Measurements from ENCODE around the gene ETS1.
A peak's percentile ranks its signal among the peaks of the same experiment; 100 is the strongest.

Gene ETS1

DNA sequence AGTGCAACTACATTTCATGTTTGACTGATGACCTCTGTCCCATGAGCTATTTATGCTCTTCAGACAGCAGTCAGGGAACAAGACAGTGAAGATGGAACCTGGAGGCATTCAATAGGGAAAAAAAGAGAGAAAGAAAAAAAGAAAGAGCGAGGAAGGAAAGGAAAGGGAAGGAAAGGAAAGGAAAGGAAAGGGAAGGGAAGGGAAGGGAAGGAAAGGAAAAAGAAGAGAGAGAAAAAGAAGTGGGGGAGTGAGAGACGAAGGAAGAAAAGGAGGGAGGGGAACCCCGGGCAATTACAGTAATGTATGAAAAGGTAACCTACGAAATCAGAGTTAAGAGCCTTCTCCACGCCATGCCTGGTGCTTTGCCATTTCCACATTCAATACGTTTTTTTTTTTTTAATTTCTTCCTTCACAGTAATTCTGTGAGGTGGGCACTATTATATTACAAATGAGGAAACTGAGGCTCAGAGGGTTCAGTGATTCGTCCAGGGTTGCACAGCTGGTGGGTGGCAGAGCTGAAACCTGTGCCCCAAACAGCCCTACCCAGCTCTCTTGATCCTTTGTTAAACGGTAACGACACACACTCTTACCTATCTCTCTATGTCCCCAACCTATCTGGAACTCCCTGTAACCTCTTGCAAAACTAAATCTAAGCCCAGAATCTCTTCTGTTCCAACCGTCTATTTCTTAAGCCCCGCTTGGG lies 39.3 kb downstream of the ETS1 start:
- Histone ChIP-seq H3K9ac (ENCODE audit: low read length) (peak overlapping the region; percentile 66), H3K4me3 (ENCODE audit: low read depth, low read length, poor library complexity, severe bottlenecking) (peak overlapping the region; percentile 52), H2AFZ (ENCODE audit: low read length) (peak overlapping the region; percentile 81)

DNA sequence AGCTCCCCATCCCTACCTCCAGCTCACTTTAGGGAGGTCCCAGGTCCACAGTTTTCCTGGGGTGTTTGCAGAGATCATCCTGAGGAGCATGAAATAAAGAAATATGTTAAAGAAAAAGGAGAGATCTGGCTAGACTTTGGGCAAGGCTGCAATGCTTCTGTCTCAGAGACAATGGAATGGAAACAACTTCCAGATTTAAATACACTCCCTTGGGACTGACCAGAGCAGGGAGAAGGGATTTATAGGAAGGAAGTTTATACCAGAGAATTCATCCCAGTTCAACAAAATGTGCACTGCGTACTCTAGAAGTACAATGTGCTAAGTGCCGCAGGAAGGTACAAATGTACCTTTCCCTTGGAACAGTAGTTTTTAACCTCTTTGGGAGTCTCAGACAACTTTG lies 40.4 kb downstream of the ETS1 start:
- no peak overlapping the region for H3K9ac ChIP-seq (ENCODE audit: low read length)
- no peak overlapping the region for H3K4me3 ChIP-seq (ENCODE audit: low read depth, low read length, poor library complexity, severe bottlenecking)
- peaks cover 4% of the 10 kb centered on the region; the same call in 1 of the 2 replicates for H3F3A ChIP-seq (ENCODE audit: insufficient read depth, low read length)
- no peaks in the 10 kb centered on the region for H3K36me3 ChIP-seq (ENCODE audit: insufficient read depth, low read length)
- no peaks in the 10 kb centered on the region for H3K9me2 ChIP-seq (ENCODE audit: low read depth, low read length)
- H4K20me1 ChIP-seq (ENCODE audit: insufficient read depth, low read length): no peaks in the 10 kb centered on the region
- no peaks in the 10 kb centered on the region for H3K79me2 ChIP-seq (ENCODE audit: insufficient read depth, low read length)
- H3K9me3 ChIP-seq (ENCODE audit: low read length): no peaks in the 10 kb centered on the region
- H3K27ac ChIP-seq (ENCODE audit: low read depth, low read length, poor library complexity, severe bottlenecking): no peak overlapping the region
- TF ChIP-seq, protein P1, sequence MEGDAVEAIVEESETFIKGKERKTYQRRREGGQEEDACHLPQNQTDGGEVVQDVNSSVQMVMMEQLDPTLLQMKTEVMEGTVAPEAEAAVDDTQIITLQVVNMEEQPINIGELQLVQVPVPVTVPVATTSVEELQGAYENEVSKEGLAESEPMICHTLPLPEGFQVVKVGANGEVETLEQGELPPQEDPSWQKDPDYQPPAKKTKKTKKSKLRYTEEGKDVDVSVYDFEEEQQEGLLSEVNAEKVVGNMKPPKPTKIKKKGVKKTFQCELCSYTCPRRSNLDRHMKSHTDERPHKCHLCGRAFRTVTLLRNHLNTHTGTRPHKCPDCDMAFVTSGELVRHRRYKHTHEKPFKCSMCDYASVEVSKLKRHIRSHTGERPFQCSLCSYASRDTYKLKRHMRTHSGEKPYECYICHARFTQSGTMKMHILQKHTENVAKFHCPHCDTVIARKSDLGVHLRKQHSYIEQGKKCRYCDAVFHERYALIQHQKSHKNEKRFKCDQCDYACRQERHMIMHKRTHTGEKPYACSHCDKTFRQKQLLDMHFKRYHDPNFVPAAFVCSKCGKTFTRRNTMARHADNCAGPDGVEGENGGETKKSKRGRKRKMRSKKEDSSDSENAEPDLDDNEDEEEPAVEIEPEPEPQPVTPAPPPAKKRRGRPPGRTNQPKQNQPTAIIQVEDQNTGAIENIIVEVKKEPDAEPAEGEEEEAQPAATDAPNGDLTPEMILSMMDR (IDR thresholded peaks at IDR 0.05; ENCODE audit: low read length): no peak
- no peak for TF ChIP-seq EZH2 (IDR thresholded peaks at IDR 0.05; ENCODE audit: borderline replicate concordance, low read length)
- no peak overlapping the region for H3K4me2 ChIP-seq (ENCODE audit: low read length)
- H2AFZ ChIP-seq (ENCODE audit: low read length): no peak overlapping the region
- peaks cover 56% of the 10 kb centered on the region for H3K4me1 ChIP-seq (ENCODE audit: insufficient read depth, low read length, severe bottlenecking)
- no peaks in the 10 kb centered on the region for H3K27me3 ChIP-seq (ENCODE audit: insufficient read depth, low read length)

More for the DNA sequence above, 39.3 kb downstream of the ETS1 start:
- peak overlapping the region; percentile 68 for H3K4me2 ChIP-seq (ENCODE audit: low read length)
- no peaks in the 10 kb centered on the region for H3K9me2 ChIP-seq (ENCODE audit: low read depth, low read length)
- peaks cover 68% of the 10 kb centered on the region for H3K4me1 ChIP-seq (ENCODE audit: insufficient read depth, low read length, severe bottlenecking)
- peaks cover 8% of the 10 kb centered on the region; the same call in 1 of the 2 replicates for H3F3A ChIP-seq (ENCODE audit: insufficient read depth, low read length)
- no peaks in the 10 kb centered on the region for H4K20me1 ChIP-seq (ENCODE audit: insufficient read depth, low read length)
- TF ChIP-seq EZH2 (IDR thresholded peaks at IDR 0.05; ENCODE audit: borderline replicate concordance, low read length): no peak
- TF ChIP-seq, protein P1 (IDR thresholded peaks at IDR 0.05; ENCODE audit: low read length): no peak
- peak overlapping the region; percentile 98 for H3K27ac ChIP-seq (ENCODE audit: low read depth, low read length, poor library complexity, severe bottlenecking)
- no peaks in the 10 kb centered on the region for H3K27me3 ChIP-seq (ENCODE audit: insufficient read depth, low read length)
- no peaks in the 10 kb centered on the region for H3K36me3 ChIP-seq (ENCODE audit: insufficient read depth, low read length)
- H3K9me3 ChIP-seq (ENCODE audit: low read length): no peaks in the 10 kb centered on the region
- H3K79me2 ChIP-seq (ENCODE audit: insufficient read depth, low read length): no peaks in the 10 kb centered on the region

DNA sequence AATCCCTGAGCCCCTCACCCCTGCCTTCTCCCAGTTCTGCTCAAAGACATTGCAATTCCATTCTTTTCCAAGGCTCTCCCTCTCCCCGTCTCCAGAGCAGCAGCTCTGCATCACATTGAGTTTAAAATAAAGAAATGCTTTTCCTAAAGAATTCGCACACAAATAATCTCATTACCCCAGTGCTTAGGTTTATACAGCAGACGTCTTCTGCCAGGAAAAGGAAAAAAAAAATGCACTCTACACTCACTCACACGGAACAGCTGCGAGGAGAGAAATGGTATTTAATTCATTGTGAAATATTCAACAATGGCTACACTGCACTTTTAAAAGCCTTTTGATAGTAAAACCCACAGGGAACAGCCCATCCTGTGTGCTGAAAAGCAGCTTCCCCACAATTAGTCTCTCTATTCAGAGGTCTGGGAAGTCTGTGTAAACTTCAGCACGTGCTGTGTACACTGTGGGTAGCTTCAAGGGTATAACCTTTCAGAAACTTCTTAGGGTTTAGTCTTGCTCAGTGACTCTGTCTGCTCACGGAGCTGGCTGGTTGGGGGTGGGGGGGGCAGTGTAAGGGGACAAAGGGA lies 42.8 kb downstream of the ETS1 start:
- H3K27ac ChIP-seq (ENCODE audit: low read depth, low read length, poor library complexity, severe bottlenecking): peak overlapping the region; percentile 31
- H3K9me2 ChIP-seq (ENCODE audit: low read depth, low read length): no peaks in the 10 kb centered on the region
- H3K4me1 ChIP-seq (ENCODE audit: insufficient read depth, low read length, severe bottlenecking): peaks cover 32% of the 10 kb centered on the region
- peak overlapping the region; percentile 44; the same call in 1 of the 2 replicates for H3K4me2 ChIP-seq (ENCODE audit: low read length)
- H3K79me2 ChIP-seq (ENCODE audit: insufficient read depth, low read length): no peaks in the 10 kb centered on the region
- H2AFZ ChIP-seq (ENCODE audit: low read length): no peak overlapping the region; the same call in 1 of the 2 replicates
- no peak overlapping the region; the same call in 1 of the 2 replicates for H3K9ac ChIP-seq (ENCODE audit: low read length)
- H4K20me1 ChIP-seq (ENCODE audit: insufficient read depth, low read length): no peaks in the 10 kb centered on the region
- no peak overlapping the region for H3K4me3 ChIP-seq (ENCODE audit: low read depth, low read length, poor library complexity, severe bottlenecking)
- no peak for TF ChIP-seq EZH2 (IDR thresholded peaks at IDR 0.05; ENCODE audit: borderline replicate concordance, low read length)
- TF ChIP-seq, protein P1 (IDR thresholded peaks at IDR 0.05; ENCODE audit: low read length): no peak
- no peaks in the 10 kb centered on the region for H3K27me3 ChIP-seq (ENCODE audit: insufficient read depth, low read length)
- no peaks in the 10 kb centered on the region for H3F3A ChIP-seq (ENCODE audit: insufficient read depth, low read length)
- no peaks in the 10 kb centered on the region for H3K36me3 ChIP-seq (ENCODE audit: insufficient read depth, low read length)
- no peaks in the 10 kb centered on the region for H3K9me3 ChIP-seq (ENCODE audit: low read length)

Measured in OCI-LY1 (cell line).